Mononuclear cell (primary cell): Measurements from ENCODE around the gene CACNA1B. TPM values are rescaled to one million over a fixed set of nuclear protein-coding genes. Genes with fewer than 3 reads are reported as not detected.
"Not testable (repeated sequence)": the region's sequence is repeated elsewhere in the genome, so short reads cannot be mapped to it uniquely, and the experiment has no call there.

Experiments
- H3K27me3 ChIP-seq: 2 replicates; pipeline ENCODE4 v1.6.0; 2011; ENCODE audit warnings: low read length, control low read depth; ENCODE audit not compliant: insufficient read depth
- H3K4me1 ChIP-seq: 2 replicates; pipeline ENCODE4 v1.5.1; 2011; ENCODE audit warnings: mild to moderate bottlenecking, low read length, control low read depth; ENCODE audit not compliant: insufficient read depth
- H3K4me3 ChIP-seq: 2 replicates; pipeline ENCODE4 v1.5.1; 2011; ENCODE audit warnings: mild to moderate bottlenecking, low read length, moderate library complexity
- H3K9me3 ChIP-seq: 2 replicates; pipeline ENCODE4 v1.5.1; 2011; ENCODE audit warnings: low read depth, mild to moderate bottlenecking, control low read depth, low read length
- total RNA-seq: library from RNA; depleted of rRNA; stranded (reverse); fragments of >200 nt; gene quantifications from one replicate; pipeline ENCODE4 v1.2.3, GENCODE V29; 2012

The CACNA1B gene
- total RNA-seq, 1 donor = under 0.01 TPM

- Histone ChIP-seq H3K27me3 (no peaks in the 10 kb centered on the region), H3K9me3 (no peaks in the 10 kb centered on the region), H3K4me1 (no peaks in the 10 kb centered on the region), H3K4me3 (no peak overlapping the region)
Measured at GRCh38 chr9:138122676-138123075, 245.1 kb downstream of the CACNA1B start.

- Histone ChIP-seq H3K4me1 (no peaks in the 10 kb centered on the region), H3K27me3 (no peaks in the 10 kb centered on the region), H3K9me3 (no peaks in the 10 kb centered on the region), H3K4me3 (no peak overlapping the region)
Measured at GRCh38 chr9:138123086-138123485, 245.5 kb downstream of the CACNA1B start.

GRCh38 chr9:138126090-138126857 is 248.7 kb downstream of the CACNA1B start:
- not testable (repeated sequence) for H3K9me3 ChIP-seq, H3K4me3 ChIP-seq, H3K4me1 ChIP-seq, H3K27me3 ChIP-seq

- not testable (repeated sequence) for H3K4me3 ChIP-seq, H3K4me1 ChIP-seq, H3K27me3 ChIP-seq, H3K9me3 ChIP-seq
Measured at GRCh38 chr9:138126858-138127584, 249.4 kb downstream of the CACNA1B start.

GRCh38 chr9:138128027-138128426 is 250.4 kb downstream of the CACNA1B start:
- not testable (repeated sequence) for H3K4me1 ChIP-seq, H3K27me3 ChIP-seq, H3K4me3 ChIP-seq, H3K9me3 ChIP-seq

GRCh38 chr9:138129318-138129717 is 251.7 kb downstream of the CACNA1B start:
- not testable (repeated sequence) for H3K27me3 ChIP-seq, H3K4me1 ChIP-seq, H3K4me3 ChIP-seq, H3K9me3 ChIP-seq

GRCh38 chr9:138132946-138133705 is 255.5 kb downstream of the CACNA1B start:
- H3K4me1 ChIP-seq, H3K27me3 ChIP-seq, H3K9me3 ChIP-seq, H3K4me3 ChIP-seq: not testable (repeated sequence)

GRCh38 chr9:138134581-138134980 is 257.0 kb downstream of the CACNA1B start:
- H3K4me1 ChIP-seq, H3K9me3 ChIP-seq, H3K4me3 ChIP-seq, H3K27me3 ChIP-seq: not testable (repeated sequence)

- not testable (repeated sequence) for H3K9me3 ChIP-seq, H3K4me3 ChIP-seq, H3K4me1 ChIP-seq, H3K27me3 ChIP-seq
Measured at GRCh38 chr9:138139096-138139495, 261.5 kb downstream of the CACNA1B start.

- not testable (repeated sequence) for H3K4me1 ChIP-seq, H3K4me3 ChIP-seq, H3K9me3 ChIP-seq, H3K27me3 ChIP-seq
Measured at GRCh38 chr9:138140980-138141379, 263.4 kb downstream of the CACNA1B start.

- not testable (repeated sequence) for H3K9me3 ChIP-seq, H3K27me3 ChIP-seq, H3K4me1 ChIP-seq, H3K4me3 ChIP-seq
Measured at GRCh38 chr9:138142528-138143244, 265.1 kb downstream of the CACNA1B start.

- not testable (repeated sequence) for H3K27me3 ChIP-seq, H3K4me3 ChIP-seq, H3K9me3 ChIP-seq
Measured at GRCh38 chr9:138143491-138143890, 265.9 kb downstream of the CACNA1B start.

GRCh38 chr9:138147556-138147955 is 270.0 kb downstream of the CACNA1B start:
- not testable (repeated sequence) for H3K4me3 ChIP-seq, H3K9me3 ChIP-seq, H3K27me3 ChIP-seq, H3K4me1 ChIP-seq

More at GRCh38 chr9:138143491-138143890, 265.9 kb downstream of the CACNA1B start:
- H3K4me1 ChIP-seq = not testable (repeated sequence)

- H3K4me1 ChIP-seq, H3K9me3 ChIP-seq, H3K27me3 ChIP-seq: not testable (repeated sequence)
- H3K4me3 ChIP-seq = peak overlapping the region; percentile 34
Measured at GRCh38 chr9:138149672-138150656, 272.4 kb downstream of the CACNA1B start.
